SK-N-SH (cell line): Measurements from ENCODE around the gene AP4S1. TPM values are rescaled to one million over a fixed set of nuclear protein-coding genes. Genes with fewer than 3 reads are reported as not detected.

Experiments used
- CTCF ChIA-PET: fragments of 300-600, 350-600 bp; formaldehyde crosslinking; extraction: SDS; loops from one replicate; lab custom pipeline; 2021; lab: Yijun Ruan, JAX
- POLR2A ChIA-PET: fragments of 350-600 bp; sonication (Branson Sonifier 250); formaldehyde crosslinking; extraction: SDS; loops from one replicate; lab custom pipeline; 2020; ENCODE audit warnings: antibody characterized with exemption, inconsistent platforms; lab: Yijun Ruan, JAX
- DNase-seq: peaks from one replicate; pipeline ENCODE4 v3.0.0; 2012
- H2AFZ ChIP-seq: fragments of 200-600 bp; sonication (generic); 2 replicates; pipeline ENCODE4 v1.8.1; 2016; ENCODE audit warnings: antibody characterized with exemption, mild to moderate bottlenecking, low read depth
- H3F3A ChIP-seq: fragments of 200-600 bp; sonication (generic); replicated peaks from 2 replicates; pipeline ENCODE3; 2016; ENCODE audit warnings: antibody characterized with exemption, mild to moderate bottlenecking; ENCODE audit not compliant: insufficient read depth
- H3K27ac ChIP-seq, 2 experiments: fragments of 200-500 bp in 1 of 2; fragments of 200-600 bp in 1 of 2; sonication (Bioruptor generic) in 1 of 2; sonication (generic), shearing (Covaris generic) in 1 of 2; 2 replicates each; pipeline versions ENCODE4 v1.5.1 to v1.6.1; 2014 to 2016; ENCODE audit warnings: low read depth in 2 of 2, inconsistent platforms in 1 of 2, low read length in 1 of 2, mild to moderate bottlenecking in 1 of 2, mixed read lengths in 1 of 2
- H3K27me3 ChIP-seq: fragments of 200-600 bp; sonication (generic), shearing (Covaris generic); 2 replicates; pipeline ENCODE4 v1.6.1; 2016; ENCODE audit warnings: mixed run types; ENCODE audit not compliant: insufficient read depth
- H3K36me3 ChIP-seq, 2 experiments: fragments of 200-500 bp in 1 of 2; fragments of 200-600 bp in 1 of 2; sonication (Bioruptor generic) in 1 of 2; sonication (generic) in 1 of 2; replicated peaks in 1 of 2; 2 replicates each; pipeline versions ENCODE3 to v1.5.1; 2014 to 2016; ENCODE audit warnings: low read length in 1 of 2, mild to moderate bottlenecking in 1 of 2; ENCODE audit not compliant: insufficient read depth in 2 of 2, control insufficient read depth in 1 of 2
- H3K4me1 ChIP-seq, 2 experiments: fragments of 200-500 bp in 1 of 2; fragments of 200-600 bp in 1 of 2; sonication (Bioruptor generic) in 1 of 2; sonication (generic), shearing (Covaris generic) in 1 of 2; 2 replicates each; pipeline versions ENCODE4 v1.5.1 to v1.6.1; 2014 to 2016; ENCODE audit warnings: low read depth in 1 of 2, low read length in 1 of 2, mixed run types in 1 of 2; ENCODE audit not compliant: insufficient read depth in 2 of 2, control insufficient read depth in 1 of 2
- H3K4me2 ChIP-seq: fragments of 200-600 bp; sonication (generic), shearing (Covaris generic); 2 replicates; pipeline ENCODE4 v1.6.1; 2017; ENCODE audit warnings: mixed run types
- H3K4me3 ChIP-seq, 2 experiments: fragments of 200-500 bp in 1 of 2; fragments of 200-600 bp in 1 of 2; sonication (Bioruptor generic) in 1 of 2; sonication (generic), shearing (Covaris generic) in 1 of 2; 2 replicates each; pipeline versions ENCODE4 v1.5.1 to v1.8.1; 2014 to 2016; ENCODE audit warnings: low read depth in 2 of 2, inconsistent platforms in 1 of 2, low read length in 1 of 2, mild to moderate bottlenecking in 1 of 2, mixed read lengths in 1 of 2, moderate library complexity in 1 of 2
- H3K79me2 ChIP-seq: fragments of 200-600 bp; sonication (generic); 2 replicates; pipeline ENCODE4 v1.8.1; 2017; ENCODE audit warnings: mild to moderate bottlenecking; ENCODE audit not compliant: insufficient read depth
- H3K9ac ChIP-seq: fragments of 200-600 bp; sonication (generic); 2 replicates; pipeline ENCODE4 v1.6.1; 2017; ENCODE audit warnings: mixed run types
- H3K9me2 ChIP-seq: fragments of 200-600 bp; sonication (generic); 2 replicates; pipeline ENCODE4 v1.6.1; 2017; ENCODE audit warnings: mixed run types
- H3K9me3 ChIP-seq: fragments of 200-600 bp; sonication (generic); 2 replicates; pipeline ENCODE4 v1.6.1; 2017; ENCODE audit warnings: mixed run types, mild to moderate bottlenecking, moderate library complexity
- H4K20me1 ChIP-seq: fragments of 200-600 bp; sonication (generic); 2 replicates; pipeline ENCODE4 v1.6.1; 2017; ENCODE audit warnings: mild to moderate bottlenecking, mixed run types; ENCODE audit not compliant: insufficient read depth
- CHD2 ChIP-seq: fragments of 150-350 bp; IDR thresholded peaks from 2 replicates; pipeline ENCODE4 v1.6.1; 2018; ENCODE audit warnings: low read length; ENCODE audit not compliant: partially characterized antibody
- ELF1 ChIP-seq: IDR thresholded peaks from 2 replicates; pipeline ENCODE4 v1.4.0; 2012
- FOXJ3 ChIP-seq: sonication (generic); formaldehyde crosslinking; IDR thresholded peaks from 2 replicates; pipeline ENCODE4 v1.5.1; 2020; ENCODE audit warnings: mild to moderate bottlenecking, missing genetic modification reagents
- GABPA ChIP-seq: IDR thresholded peaks from 2 replicates; pipeline ENCODE4 v1.4.0; 2012; ENCODE audit warnings: low read depth, mild to moderate bottlenecking
- MEF2A ChIP-seq: IDR thresholded peaks from 2 replicates; pipeline ENCODE4 v1.4.0; 2012; ENCODE audit warnings: low read depth, borderline replicate concordance
- MXI1 ChIP-seq: IDR thresholded peaks from 2 replicates; pipeline ENCODE4 v1.6.1; 2012; ENCODE audit warnings: mild to moderate bottlenecking, low read depth, low read length, improper control_type of control experiment
- NFIC ChIP-seq: IDR thresholded peaks from 2 replicates; pipeline ENCODE4 v1.4.0; 2012; ENCODE audit warnings: borderline replicate concordance
- TAF1 ChIP-seq: IDR thresholded peaks from 2 replicates; pipeline ENCODE4 v1.6.1; 2012; ENCODE audit warnings: low read depth, mild to moderate bottlenecking, low read length, moderate library complexity, borderline replicate concordance
- YY1 ChIP-seq: IDR thresholded peaks from 2 replicates; pipeline ENCODE4 v1.4.0; 2012; ENCODE audit warnings: low read depth, mild to moderate bottlenecking
- WGBS: methylation state at CpG from one replicate; pipeline ENCODE4 v1.1.6; 2017; ENCODE audit warnings: low lambda C conversion rate; 5-methylcytosine and 5-hydroxymethylcytosine counted together
- polyA plus RNA-seq, 3 experiments: library from polyadenylated mRNA; depleted of rRNA; stranded (reverse); fragments of >200 nt; gene quantifications; 2 replicates each; pipeline ENCODE4 v1.2.3, GENCODE V29; 2012
- TF ChIP-seq, protein P1 (sequence below): IDR thresholded peaks from 2 replicates; pipeline ENCODE4 v1.6.1; 2012; ENCODE audit warnings: mild to moderate bottlenecking, low read depth, low read length, moderate library complexity
- TF ChIP-seq, protein P2 (sequence below): IDR thresholded peaks from 2 replicates; pipeline ENCODE4 v1.4.0; 2012; ENCODE audit warnings: low read depth, borderline replicate concordance
- TF ChIP-seq, protein P3 (sequence below): IDR thresholded peaks from 2 replicates; pipeline ENCODE4; 2012
- TF ChIP-seq, protein P4 (sequence below): fragments of 150-350 bp; IDR thresholded peaks from 2 replicates; pipeline ENCODE4 v1.6.1; 2017; ENCODE audit warnings: antibody characterized with exemption, low read length, low read depth, borderline replicate concordance
- TF ChIP-seq, protein P5 (sequence below): fragments of 150-350 bp; IDR thresholded peaks from 2 replicates; pipeline ENCODE4 v1.6.1; 2016; ENCODE audit warnings: mild to moderate bottlenecking, low read depth, low read length

AP4S1 gene
- polyA plus RNA-seq, 1 of the 3 experiments (the other 2 are of a cell fraction), result 1.7 TPM

DNA sequence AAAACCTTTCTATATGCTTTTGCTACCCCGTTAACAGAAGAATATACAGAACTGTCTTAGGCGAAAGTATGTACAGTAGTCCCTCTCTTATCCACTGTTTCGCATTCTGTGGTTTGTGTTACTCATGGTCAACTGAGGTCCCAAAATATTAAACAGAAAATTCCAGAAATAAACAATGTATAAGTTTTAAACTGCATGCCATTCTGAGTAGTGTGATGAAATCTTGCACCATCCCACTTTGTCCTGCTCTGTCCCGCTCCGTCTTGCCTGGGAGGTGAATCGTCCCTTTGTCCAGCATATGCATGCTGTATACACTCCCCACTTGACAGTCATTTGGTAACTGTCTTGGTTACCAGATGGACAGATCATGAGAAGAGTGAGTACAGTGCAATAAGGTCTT, 70.8 kb downstream of the AP4S1 start:
- peaks cover 25 to 40% of the 10 kb centered on the region in 2 experiments for H3K36me3 ChIP-seq
- H3K9ac ChIP-seq, result no peak overlapping the region
- no peak overlapping the region for H3K27ac ChIP-seq
- no peak overlapping the region for H3K4me3 ChIP-seq
- H3K9me2 ChIP-seq, result no peaks in the 10 kb centered on the region
- H3K27me3 ChIP-seq, result no peaks in the 10 kb centered on the region
- DNase-seq, result no peak
- ChIA-PET CTCF (interaction anchor here (1.2 to 1.6 kb wide), 2 partner anchors 12 to 14 kb away, joined by 3 read pairs; no protein-coding TSS in a partner anchor), POLR2A (no interaction called here)
- TF ChIP-seq MXI1, result no peak
- no peak for TF ChIP-seq NFIC
- peaks cover 10% of the 10 kb centered on the region for H3F3A ChIP-seq
- no peaks in the 10 kb centered on the region for H3K9me3 ChIP-seq
- no peak overlapping the region for H3K4me2 ChIP-seq
- no peaks in the 10 kb centered on the region for H4K20me1 ChIP-seq
- no peak overlapping the region for H2AFZ ChIP-seq
- no peaks in the 10 kb centered on the region for H3K4me1 ChIP-seq
- WGBS, result 96% methylated on average over 6 of the region's 6 CpGs
- H3K79me2 ChIP-seq, result no peaks in the 10 kb centered on the region

DNA sequence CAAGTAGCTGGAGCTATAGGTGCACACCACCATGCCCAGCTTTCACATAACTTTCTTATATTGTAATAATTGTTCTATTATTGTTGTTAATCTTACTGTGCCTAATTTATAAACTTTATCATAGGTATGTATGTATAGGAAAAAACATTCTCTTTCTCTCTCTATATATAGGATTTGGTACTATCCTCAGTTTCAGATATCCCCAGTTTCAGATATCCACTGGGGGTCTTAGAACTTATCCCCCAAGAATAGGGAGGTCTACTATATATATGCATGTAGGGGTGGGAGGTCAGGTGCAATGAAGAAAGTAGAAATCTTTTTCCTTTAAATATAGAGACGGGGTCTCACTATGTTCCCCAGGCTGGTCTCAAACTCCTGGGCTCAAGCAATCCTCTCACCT, 71.6 kb downstream of the AP4S1 start:
- Histone ChIP-seq H3K4me2 (no peak overlapping the region), H2AFZ (no peak overlapping the region), H3K27ac (no peak overlapping the region), H3K9me3 (no peaks in the 10 kb centered on the region), H4K20me1 (no peaks in the 10 kb centered on the region), H3K4me3 (no peak overlapping the region), H3K79me2 (no peaks in the 10 kb centered on the region), H3F3A (peaks cover 10% of the 10 kb centered on the region), H3K4me1 (no peaks in the 10 kb centered on the region), H3K36me3 (peaks cover 28 to 46% of the 10 kb centered on the region in 2 experiments), H3K27me3 (no peaks in the 10 kb centered on the region), H3K9ac (no peak overlapping the region), H3K9me2 (no peaks in the 10 kb centered on the region)
- no peak for TF ChIP-seq MEF2A
- no peak for TF ChIP-seq TAF1
- TF ChIP-seq, protein P1, sequence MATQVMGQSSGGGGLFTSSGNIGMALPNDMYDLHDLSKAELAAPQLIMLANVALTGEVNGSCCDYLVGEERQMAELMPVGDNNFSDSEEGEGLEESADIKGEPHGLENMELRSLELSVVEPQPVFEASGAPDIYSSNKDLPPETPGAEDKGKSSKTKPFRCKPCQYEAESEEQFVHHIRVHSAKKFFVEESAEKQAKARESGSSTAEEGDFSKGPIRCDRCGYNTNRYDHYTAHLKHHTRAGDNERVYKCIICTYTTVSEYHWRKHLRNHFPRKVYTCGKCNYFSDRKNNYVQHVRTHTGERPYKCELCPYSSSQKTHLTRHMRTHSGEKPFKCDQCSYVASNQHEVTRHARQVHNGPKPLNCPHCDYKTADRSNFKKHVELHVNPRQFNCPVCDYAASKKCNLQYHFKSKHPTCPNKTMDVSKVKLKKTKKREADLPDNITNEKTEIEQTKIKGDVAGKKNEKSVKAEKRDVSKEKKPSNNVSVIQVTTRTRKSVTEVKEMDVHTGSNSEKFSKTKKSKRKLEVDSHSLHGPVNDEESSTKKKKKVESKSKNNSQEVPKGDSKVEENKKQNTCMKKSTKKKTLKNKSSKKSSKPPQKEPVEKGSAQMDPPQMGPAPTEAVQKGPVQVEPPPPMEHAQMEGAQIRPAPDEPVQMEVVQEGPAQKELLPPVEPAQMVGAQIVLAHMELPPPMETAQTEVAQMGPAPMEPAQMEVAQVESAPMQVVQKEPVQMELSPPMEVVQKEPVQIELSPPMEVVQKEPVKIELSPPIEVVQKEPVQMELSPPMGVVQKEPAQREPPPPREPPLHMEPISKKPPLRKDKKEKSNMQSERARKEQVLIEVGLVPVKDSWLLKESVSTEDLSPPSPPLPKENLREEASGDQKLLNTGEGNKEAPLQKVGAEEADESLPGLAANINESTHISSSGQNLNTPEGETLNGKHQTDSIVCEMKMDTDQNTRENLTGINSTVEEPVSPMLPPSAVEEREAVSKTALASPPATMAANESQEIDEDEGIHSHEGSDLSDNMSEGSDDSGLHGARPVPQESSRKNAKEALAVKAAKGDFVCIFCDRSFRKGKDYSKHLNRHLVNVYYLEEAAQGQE, result no peak
- TF ChIP-seq, protein P2, sequence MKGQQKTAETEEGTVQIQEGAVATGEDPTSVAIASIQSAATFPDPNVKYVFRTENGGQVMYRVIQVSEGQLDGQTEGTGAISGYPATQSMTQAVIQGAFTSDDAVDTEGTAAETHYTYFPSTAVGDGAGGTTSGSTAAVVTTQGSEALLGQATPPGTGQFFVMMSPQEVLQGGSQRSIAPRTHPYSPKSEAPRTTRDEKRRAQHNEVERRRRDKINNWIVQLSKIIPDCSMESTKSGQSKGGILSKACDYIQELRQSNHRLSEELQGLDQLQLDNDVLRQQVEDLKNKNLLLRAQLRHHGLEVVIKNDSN, result no peak
- no peak for TF ChIP-seq YY1
- TF ChIP-seq, protein P3, sequence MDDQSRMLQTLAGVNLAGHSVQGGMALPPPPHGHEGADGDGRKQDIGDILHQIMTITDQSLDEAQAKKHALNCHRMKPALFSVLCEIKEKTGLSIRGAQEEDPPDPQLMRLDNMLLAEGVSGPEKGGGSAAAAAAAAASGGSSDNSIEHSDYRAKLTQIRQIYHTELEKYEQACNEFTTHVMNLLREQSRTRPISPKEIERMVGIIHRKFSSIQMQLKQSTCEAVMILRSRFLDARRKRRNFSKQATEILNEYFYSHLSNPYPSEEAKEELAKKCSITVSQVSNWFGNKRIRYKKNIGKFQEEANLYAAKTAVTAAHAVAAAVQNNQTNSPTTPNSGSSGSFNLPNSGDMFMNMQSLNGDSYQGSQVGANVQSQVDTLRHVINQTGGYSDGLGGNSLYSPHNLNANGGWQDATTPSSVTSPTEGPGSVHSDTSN, result no peak
- TF ChIP-seq FOXJ3 (CRISPR knock-in tag), result no peak
- TF ChIP-seq CHD2, result no peak
- TF ChIP-seq, protein P4, sequence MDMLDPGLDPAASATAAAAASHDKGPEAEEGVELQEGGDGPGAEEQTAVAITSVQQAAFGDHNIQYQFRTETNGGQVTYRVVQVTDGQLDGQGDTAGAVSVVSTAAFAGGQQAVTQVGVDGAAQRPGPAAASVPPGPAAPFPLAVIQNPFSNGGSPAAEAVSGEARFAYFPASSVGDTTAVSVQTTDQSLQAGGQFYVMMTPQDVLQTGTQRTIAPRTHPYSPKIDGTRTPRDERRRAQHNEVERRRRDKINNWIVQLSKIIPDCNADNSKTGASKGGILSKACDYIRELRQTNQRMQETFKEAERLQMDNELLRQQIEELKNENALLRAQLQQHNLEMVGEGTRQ, result no peak
- no peak for TF ChIP-seq ELF1
- no peak for TF ChIP-seq GABPA
- TF ChIP-seq, protein P5, sequence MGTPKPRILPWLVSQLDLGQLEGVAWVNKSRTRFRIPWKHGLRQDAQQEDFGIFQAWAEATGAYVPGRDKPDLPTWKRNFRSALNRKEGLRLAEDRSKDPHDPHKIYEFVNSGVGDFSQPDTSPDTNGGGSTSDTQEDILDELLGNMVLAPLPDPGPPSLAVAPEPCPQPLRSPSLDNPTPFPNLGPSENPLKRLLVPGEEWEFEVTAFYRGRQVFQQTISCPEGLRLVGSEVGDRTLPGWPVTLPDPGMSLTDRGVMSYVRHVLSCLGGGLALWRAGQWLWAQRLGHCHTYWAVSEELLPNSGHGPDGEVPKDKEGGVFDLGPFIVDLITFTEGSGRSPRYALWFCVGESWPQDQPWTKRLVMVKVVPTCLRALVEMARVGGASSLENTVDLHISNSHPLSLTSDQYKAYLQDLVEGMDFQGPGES, result no peak
- ChIA-PET CTCF (interaction anchor here (1.2 kb wide), 1 partner anchor 15 kb away, joined by 3 read pairs; no protein-coding TSS in a partner anchor), POLR2A (no interaction called here)
- WGBS, result 100% methylated on average over 1 of the region's 1 CpG
- no peak for DNase-seq
